CD14-positive monocyte (primary cell): ENCODE data around the gene CCNJL. TPM values are rescaled to one million over a fixed set of nuclear protein-coding genes. Genes with fewer than 3 reads are reported as not detected.
A peak's percentile ranks its signal among the peaks of the same experiment; 100 is the strongest.

Experiments used
- DNase-seq, 3 donors: peaks; one replicate each; pipeline ENCODE4 v3.0.0-alpha.2; 2011 to 2022
- H2AFZ ChIP-seq: 2 replicates; pipeline ENCODE4 v1.6.0; 2012; ENCODE audit warnings: mild to moderate bottlenecking, low read depth, low read length, inconsistent platforms; ENCODE audit not compliant: insufficient read depth, poor library complexity, severe bottlenecking
- H3K27ac ChIP-seq, 2 donors: 1 replicate in 1 of 2; 2 replicates in 1 of 2; pipeline ENCODE4 v1.5.1; 2012 to 2013; ENCODE audit warnings: low read length in 2 of 2, control low read depth in 1 of 2, inconsistent platforms in 1 of 2, low read depth in 1 of 2, mild to moderate bottlenecking in 1 of 2
- H3K27me3 ChIP-seq, 2 donors: one replicate each; pipeline versions ENCODE4 v1.6.0 to v1.6.1; 2011 to 2013; ENCODE audit warnings: low read length in 2 of 2; ENCODE audit not compliant: control insufficient read depth in 2 of 2, insufficient read depth in 2 of 2
- H3K36me3 ChIP-seq, 2 donors: replicated peaks in 1 of 2; 1 replicate in 1 of 2; 2 replicates in 1 of 2; pipeline versions ENCODE4 v1.5.1 to v1.6.1; 2012 to 2013; ENCODE audit warnings: low read length in 2 of 2, control low read depth in 1 of 2, inconsistent platforms in 1 of 2, mild to moderate bottlenecking in 1 of 2; ENCODE audit not compliant: insufficient read depth in 2 of 2, control insufficient read depth in 1 of 2
- H3K4me1 ChIP-seq, 2 donors: 1 replicate in 1 of 2; 2 replicates in 1 of 2; pipeline versions ENCODE4 v1.5.1 to v1.6.1; 2012 to 2013; ENCODE audit warnings: low read length in 2 of 2, control low read depth in 1 of 2, inconsistent platforms in 1 of 2, mild to moderate bottlenecking in 1 of 2, moderate library complexity in 1 of 2; ENCODE audit not compliant: insufficient read depth in 2 of 2, control insufficient read depth in 1 of 2
- H3K4me2 ChIP-seq: replicated peaks from 2 replicates; pipeline ENCODE3; 2012; ENCODE audit warnings: low read length, moderate library complexity, mild to moderate bottlenecking; ENCODE audit not compliant: poor library complexity, severe bottlenecking; ENCODE audit errors: extremely low read depth
- H3K4me3 ChIP-seq, 3 experiments: fragments of 200-600 bp in 1 of 3; sonication (generic) in 1 of 3; replicated peaks in 1 of 3; 1 replicate in 2 of 3; 2 replicates in 1 of 3; pipeline ENCODE4 v1.5.1; 2011 to 2013; ENCODE audit warnings: low read length in 3 of 3, mild to moderate bottlenecking in 3 of 3, control low read depth in 2 of 3, low read depth in 2 of 3, inconsistent platforms in 1 of 3, moderate library complexity in 1 of 3
- H3K79me2 ChIP-seq: 2 replicates; pipeline ENCODE4 v1.6.0; 2012; ENCODE audit warnings: mild to moderate bottlenecking, control low read depth, inconsistent platforms, low read length, moderate library complexity; ENCODE audit not compliant: insufficient read depth
- H3K9ac ChIP-seq: 2 replicates; pipeline ENCODE4 v1.6.0; 2017; ENCODE audit warnings: low read length, mild to moderate bottlenecking; ENCODE audit not compliant: insufficient read depth, poor library complexity, severe bottlenecking
- H3K9me3 ChIP-seq, 2 donors: replicated peaks in 1 of 2; 1 replicate in 1 of 2; 2 replicates in 1 of 2; pipeline versions ENCODE4 v1.5.1 to v1.6.1; 2012 to 2013; ENCODE audit warnings: low read length in 2 of 2, control low read depth in 1 of 2; ENCODE audit not compliant: control insufficient read depth in 1 of 2, insufficient read depth in 1 of 2
- H4K20me1 ChIP-seq: 2 replicates; pipeline ENCODE4 v1.6.0; 2012; ENCODE audit warnings: mild to moderate bottlenecking, low read length, control low read depth, moderate library complexity; ENCODE audit not compliant: insufficient read depth
- H3K27ac Mint-ChIP-seq, 7 donors: one replicate each; pipeline ENCODE4 v1.8.0; 2020; ENCODE audit warnings: mild to moderate bottlenecking in 7 of 7, mixed read lengths in 7 of 7, moderate library complexity in 6 of 7, inconsistent platforms in 2 of 7
- H3K27me3 Mint-ChIP-seq, 3 donors: one replicate each; pipeline ENCODE4 v1.8.0; 2021 to 2022; ENCODE audit warnings: low read depth in 3 of 3, mild to moderate bottlenecking in 3 of 3, mixed read lengths in 3 of 3, moderate library complexity in 3 of 3, inconsistent platforms in 1 of 3
- H3K36me3 Mint-ChIP-seq, 2 donors: one replicate each; pipeline ENCODE4 v1.8.0; 2020; ENCODE audit warnings: mixed read lengths in 2 of 2, inconsistent platforms in 1 of 2, mild to moderate bottlenecking in 1 of 2
- H3K4me1 Mint-ChIP-seq: one replicate; pipeline ENCODE4 v1.8.0; 2020; ENCODE audit warnings: mild to moderate bottlenecking, mixed read lengths
- H3K4me3 Mint-ChIP-seq, 2 donors: one replicate each; pipeline ENCODE4 v1.8.0; 2020; ENCODE audit warnings: mild to moderate bottlenecking in 2 of 2, mixed read lengths in 2 of 2, moderate library complexity in 1 of 2
- H3K9me3 Mint-ChIP-seq, 7 donors: one replicate each; pipeline ENCODE4 v1.8.0; 2020 to 2022; ENCODE audit warnings: mixed read lengths in 7 of 7, mild to moderate bottlenecking in 6 of 7, moderate library complexity in 6 of 7, inconsistent platforms in 2 of 7
- WGBS: methylation state at CpG from one replicate; pipeline ENCODE4 v1.1.5; 2013; ENCODE audit warnings: missing lambda C conversion rate; ENCODE audit not compliant: insufficient coverage; 5-methylcytosine and 5-hydroxymethylcytosine counted together
- intact Hi-C, 2 donors: fragments of 100-400 bp; cut with micrococcal nuclease; formaldehyde crosslinking; loops; one replicate each; pipeline versions ENCODE4 v1.15.0 to v1.15.1; 2023
- polyA plus RNA-seq, 3 donors: library from polyadenylated mRNA; depleted of rRNA in 1 of 3; unstranded in 2 of 3; stranded (reverse) in 1 of 3; fragments of 300-500 nt in 2 of 3; fragments of >200 nt in 1 of 3; fragmentation: Illumina TruSeq in 2 of 3; gene quantifications; 1 replicate in 2 of 3; 2 replicates in 1 of 3; pipeline ENCODE4 v1.2.3, GENCODE V29; 2012 to 2021
- TF ChIP-seq, protein P1 (sequence below): fragments of 200-600 bp; IDR thresholded peaks from one replicate; pipeline ENCODE4 v1.8.0; 2022; ENCODE audit warnings: antibody characterized with exemption, mild to moderate bottlenecking

Gene CCNJL
- polyA plus RNA-seq, 3 donors, result 0.03 TPM; not detected in 2

DNA sequence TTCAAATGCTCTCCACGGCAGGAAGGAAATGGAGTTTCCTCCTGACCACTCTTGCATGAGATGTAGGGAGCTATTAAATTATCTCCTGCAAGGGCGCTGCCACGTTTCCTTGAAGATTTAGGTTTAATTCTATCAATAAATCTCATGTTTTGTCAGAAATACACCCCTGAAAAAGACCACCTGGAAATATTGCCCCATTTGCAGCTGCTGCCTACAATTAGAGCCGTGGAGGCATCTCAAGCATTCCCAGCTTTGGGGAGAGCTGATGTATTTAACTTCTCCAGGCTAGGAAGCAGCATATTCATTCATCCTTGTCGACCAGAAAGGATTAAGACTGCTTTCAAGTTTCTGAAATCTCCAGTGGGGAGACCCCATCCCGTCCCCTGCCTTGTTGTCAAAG, 40.5 kb downstream of the CCNJL start:
- no peak overlapping the region for H3K4me3 ChIP-seq
- peaks cover 7 to 15% (median 9%) of the 10 kb centered on the region in 3 donors for H3K27me3 Mint-ChIP-seq
- H3K9me3 ChIP-seq, result no peaks in the 10 kb centered on the region
- H3K36me3 ChIP-seq, result no peaks in the 10 kb centered on the region
- H3K27me3 ChIP-seq, result peaks cover 2 to 5% of the 10 kb centered on the region in 2 donors
- no peak for DNase-seq
- peaks cover 33% of the 10 kb centered on the region for H3K4me1 Mint-ChIP-seq
- intact Hi-C loops, result no loop called here
- no peak overlapping the region for H3K9ac ChIP-seq
- peaks cover 0 to 3% of the 10 kb centered on the region in 2 donors for H3K36me3 Mint-ChIP-seq
- H3K4me1 ChIP-seq, result peaks cover 28 to 30% of the 10 kb centered on the region in 2 donors
- no peak overlapping the region for H3K27ac ChIP-seq
- 29% methylated on average over 3 of the region's 6 CpGs for WGBS
- no peaks in the 10 kb centered on the region for H4K20me1 ChIP-seq
- H3K9me3 Mint-ChIP-seq, result peaks cover 0 to 3% (median 0%) of the 10 kb centered on the region in 7 donors
- TF ChIP-seq, protein P1, sequence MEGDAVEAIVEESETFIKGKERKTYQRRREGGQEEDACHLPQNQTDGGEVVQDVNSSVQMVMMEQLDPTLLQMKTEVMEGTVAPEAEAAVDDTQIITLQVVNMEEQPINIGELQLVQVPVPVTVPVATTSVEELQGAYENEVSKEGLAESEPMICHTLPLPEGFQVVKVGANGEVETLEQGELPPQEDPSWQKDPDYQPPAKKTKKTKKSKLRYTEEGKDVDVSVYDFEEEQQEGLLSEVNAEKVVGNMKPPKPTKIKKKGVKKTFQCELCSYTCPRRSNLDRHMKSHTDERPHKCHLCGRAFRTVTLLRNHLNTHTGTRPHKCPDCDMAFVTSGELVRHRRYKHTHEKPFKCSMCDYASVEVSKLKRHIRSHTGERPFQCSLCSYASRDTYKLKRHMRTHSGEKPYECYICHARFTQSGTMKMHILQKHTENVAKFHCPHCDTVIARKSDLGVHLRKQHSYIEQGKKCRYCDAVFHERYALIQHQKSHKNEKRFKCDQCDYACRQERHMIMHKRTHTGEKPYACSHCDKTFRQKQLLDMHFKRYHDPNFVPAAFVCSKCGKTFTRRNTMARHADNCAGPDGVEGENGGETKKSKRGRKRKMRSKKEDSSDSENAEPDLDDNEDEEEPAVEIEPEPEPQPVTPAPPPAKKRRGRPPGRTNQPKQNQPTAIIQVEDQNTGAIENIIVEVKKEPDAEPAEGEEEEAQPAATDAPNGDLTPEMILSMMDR, result no peak
- H3K4me2 ChIP-seq, result no peak overlapping the region
- H3K27ac Mint-ChIP-seq, result peak overlapping the region in 1 of 7 donors; percentile 58
- no peak overlapping the region for H2AFZ ChIP-seq
- no peaks in the 10 kb centered on the region for H3K79me2 ChIP-seq
- no peak overlapping the region for H3K4me3 Mint-ChIP-seq

DNA sequence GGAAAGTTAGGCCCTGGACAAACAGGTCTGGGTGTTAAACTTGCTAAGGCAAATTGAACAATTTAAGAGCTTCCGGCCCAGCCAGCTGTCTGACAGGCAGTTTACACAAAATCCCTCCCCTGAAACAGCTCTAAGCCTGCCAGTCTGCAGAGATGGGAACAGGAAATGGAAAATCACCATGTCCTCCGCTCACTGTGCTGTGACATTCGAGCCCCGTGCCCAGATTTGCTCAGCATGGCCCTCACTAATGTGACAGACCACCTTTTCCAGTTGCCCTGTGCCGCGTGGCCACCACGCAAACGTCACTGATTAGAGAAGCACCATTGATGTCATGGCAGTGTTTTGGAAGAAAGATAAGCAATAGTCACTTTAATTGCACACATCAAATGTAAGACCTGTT, 41.0 kb downstream of the CCNJL start:
- Mint-ChIP-seq H3K36me3 (peaks cover 0 to 3% of the 10 kb centered on the region in 2 donors), H3K27me3 (peaks cover 7 to 15% (median 9%) of the 10 kb centered on the region in 3 donors), H3K4me1 (peaks cover 33% of the 10 kb centered on the region), H3K27ac (peak overlapping the region in 2 of 7 donors; percentile 4 to 14), H3K4me3 (peak overlapping the region in 1 of 2 donors; percentile 39), H3K9me3 (peaks cover 0 to 3% (median 0%) of the 10 kb centered on the region in 7 donors)
- Histone ChIP-seq H3K9me3 (no peaks in the 10 kb centered on the region), H3K9ac (no peak overlapping the region), H3K27me3 (peaks cover 2 to 5% of the 10 kb centered on the region in 2 donors), H4K20me1 (no peaks in the 10 kb centered on the region), H2AFZ (no peak overlapping the region), H3K4me3 (no peak overlapping the region), H3K27ac (no peak overlapping the region), H3K4me2 (no peak overlapping the region), H3K36me3 (no peaks in the 10 kb centered on the region), H3K4me1 (peaks cover 28 to 30% of the 10 kb centered on the region in 2 donors), H3K79me2 (no peaks in the 10 kb centered on the region)
- TF ChIP-seq, protein P1, result no peak
- intact Hi-C loops, result no loop called here
- no peak for DNase-seq
- 24% methylated on average over 7 of the region's 8 CpGs for WGBS
